Trophoblast cell (in vitro differentiated cells and primary cell): ENCODE data around the gene HDAC2.
A peak's percentile ranks its signal among the peaks of the same experiment; 100 is the strongest.
"Not testable (repeated sequence)": the region's sequence is repeated elsewhere in the genome, so short reads cannot be mapped to it uniquely, and the experiment has no call there.

Source experiments
- DNase-seq, 2 donors: peaks; one replicate each; pipeline ENCODE4 v3.0.0-alpha.2; 2016
- H2AFZ ChIP-seq: 2 replicates; pipeline ENCODE4 v1.6.1; 2013; ENCODE audit warnings: low read length, moderate library complexity, mild to moderate bottlenecking; ENCODE audit not compliant: insufficient read depth, poor library complexity
- H2AK5ac ChIP-seq: 2 replicates; pipeline ENCODE4 v1.6.1; 2013; ENCODE audit warnings: mild to moderate bottlenecking, low read length
- H2BK120ac ChIP-seq: 2 replicates; pipeline ENCODE4 v1.6.1; 2013; ENCODE audit warnings: low read length, mild to moderate bottlenecking, moderate library complexity; ENCODE audit not compliant: insufficient read depth, poor library complexity
- H2BK12ac ChIP-seq: 2 replicates; pipeline ENCODE4 v1.6.1; 2013; ENCODE audit warnings: mild to moderate bottlenecking, low read length, moderate library complexity
- H2BK5ac ChIP-seq: 2 replicates; pipeline ENCODE4 v1.6.1; 2013; ENCODE audit warnings: low read length, low read depth, moderate library complexity, mild to moderate bottlenecking; ENCODE audit not compliant: poor library complexity
- H3K14ac ChIP-seq: 2 replicates; pipeline ENCODE4 v1.6.1; 2013; ENCODE audit warnings: mild to moderate bottlenecking, low read length
- H3K18ac ChIP-seq: 2 replicates; pipeline ENCODE4 v1.6.1; 2013; ENCODE audit warnings: mild to moderate bottlenecking, low read length
- H3K23ac ChIP-seq: 2 replicates; pipeline ENCODE4 v1.6.1; 2013; ENCODE audit warnings: low read length
- H3K27ac ChIP-seq: 2 replicates; pipeline ENCODE4 v1.5.1; 2013; ENCODE audit warnings: low read depth, mild to moderate bottlenecking, inconsistent platforms, low read length, moderate library complexity
- H3K27me3 ChIP-seq: 2 replicates; pipeline ENCODE4 v1.6.1; 2013; ENCODE audit warnings: inconsistent platforms, mild to moderate bottlenecking, low read length, moderate library complexity; ENCODE audit not compliant: insufficient read depth
- H3K36me3 ChIP-seq, 2 experiments: 1 replicate in 1 of 2; 2 replicates in 1 of 2; pipeline ENCODE4 v1.6.1; 2013; ENCODE audit warnings: low read length in 2 of 2, mild to moderate bottlenecking in 2 of 2, moderate library complexity in 1 of 2; ENCODE audit not compliant: insufficient read depth in 2 of 2, control insufficient read depth in 1 of 2
- H3K4ac ChIP-seq: 2 replicates; pipeline ENCODE4 v1.6.1; 2013; ENCODE audit warnings: low read depth, mild to moderate bottlenecking, low read length, moderate library complexity
- H3K4me1 ChIP-seq, 2 experiments: 1 replicate in 1 of 2; 2 replicates in 1 of 2; pipeline ENCODE4 v1.6.1; 2013; ENCODE audit warnings: low read length in 2 of 2, mild to moderate bottlenecking in 2 of 2, moderate library complexity in 1 of 2; ENCODE audit not compliant: insufficient read depth in 2 of 2, control insufficient read depth in 1 of 2
- H3K4me2 ChIP-seq: 2 replicates; pipeline ENCODE4 v1.6.1; 2013; ENCODE audit warnings: inconsistent platforms, mild to moderate bottlenecking, low read length, moderate library complexity
- H3K4me3 ChIP-seq: 2 replicates; pipeline ENCODE4 v1.5.1; 2013; ENCODE audit warnings: mild to moderate bottlenecking, low read depth, low read length, inconsistent platforms
- H3K79me1 ChIP-seq: one replicate; pipeline ENCODE4 v1.6.1; 2013; ENCODE audit warnings: low read length
- H3K79me2 ChIP-seq: 2 replicates; pipeline ENCODE4 v1.6.1; 2013; ENCODE audit warnings: low read length, mild to moderate bottlenecking; ENCODE audit not compliant: control insufficient read depth, insufficient read depth, poor library complexity
- H3K9ac ChIP-seq: 2 replicates; pipeline ENCODE4 v1.6.1; 2013; ENCODE audit warnings: mild to moderate bottlenecking, low read length
- H3K9me3 ChIP-seq: 2 replicates; pipeline ENCODE4 v1.6.1; 2013; ENCODE audit warnings: low read depth, mild to moderate bottlenecking, control low read depth, inconsistent platforms, low read length; ENCODE audit not compliant: insufficient read depth
- H4K12ac ChIP-seq: 2 replicates; pipeline ENCODE4 v1.6.1; 2013; ENCODE audit warnings: low read depth, mild to moderate bottlenecking, low read length, moderate library complexity
- H4K8ac ChIP-seq: 2 replicates; pipeline ENCODE4 v1.6.1; 2013; ENCODE audit warnings: low read depth, mild to moderate bottlenecking, low read length, moderate library complexity
- H4K91ac ChIP-seq: one replicate; pipeline ENCODE4 v1.6.1; 2013; ENCODE audit warnings: low read depth, mild to moderate bottlenecking, low read length, moderate library complexity
- WGBS: extraction: QIAGEN DNeasy Blood & Tissue Kit; methylation state at CpG from one replicate; pipeline ENCODE4 v1.1.7; 2013; ENCODE audit warnings: missing lambda C conversion rate; ENCODE audit not compliant: insufficient read length, insufficient coverage; ENCODE audit errors: extremely low coverage; 5-methylcytosine and 5-hydroxymethylcytosine counted together

The HDAC2 gene

DNA sequence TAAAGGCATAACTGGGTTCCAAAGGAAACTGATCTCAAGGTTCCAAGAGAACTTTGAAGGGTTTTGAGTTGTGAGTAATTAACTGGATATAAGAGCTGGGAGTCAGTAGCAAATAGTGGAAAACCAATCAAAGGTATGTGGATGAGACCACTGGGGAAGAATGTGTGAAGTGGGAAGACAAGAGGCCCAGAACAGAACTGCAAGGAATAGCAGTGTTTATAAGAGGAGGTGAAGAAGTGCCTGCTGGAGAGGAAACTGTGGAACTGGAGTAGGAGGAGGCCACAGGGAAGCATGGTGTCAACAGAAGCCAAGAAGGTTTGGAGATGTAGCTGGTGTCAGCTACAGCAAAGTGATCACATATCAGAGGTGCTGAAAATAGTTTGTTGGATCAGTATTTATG lies 18.7 kb upstream of the HDAC2 start:
- H3K4ac ChIP-seq, result no peak overlapping the region
- no peak overlapping the region for H4K12ac ChIP-seq
- H3K4me2 ChIP-seq, result no peak overlapping the region
- H3K27me3 ChIP-seq, result no peaks in the 10 kb centered on the region
- H3K9ac ChIP-seq, result no peak overlapping the region
- H4K91ac ChIP-seq, result no peak overlapping the region
- no peak overlapping the region for H3K18ac ChIP-seq
- H2BK12ac ChIP-seq, result no peak overlapping the region
- H2BK120ac ChIP-seq, result no peak overlapping the region
- H3K23ac ChIP-seq, result no peak overlapping the region
- H3K36me3 ChIP-seq, result no peaks in the 10 kb centered on the region
- H3K79me1 ChIP-seq, result no peaks in the 10 kb centered on the region
- no peak overlapping the region for H3K27ac ChIP-seq
- no peaks in the 10 kb centered on the region for H3K79me2 ChIP-seq
- H3K4me1 ChIP-seq, result no peaks in the 10 kb centered on the region
- no peak overlapping the region for H2AFZ ChIP-seq
- H2AK5ac ChIP-seq, result no peak overlapping the region
- H2BK5ac ChIP-seq, result no peak overlapping the region
- DNase-seq, result no peak
- H4K8ac ChIP-seq, result no peak overlapping the region
- no peaks in the 10 kb centered on the region for H3K9me3 ChIP-seq
- H3K4me3 ChIP-seq, result no peak overlapping the region
- no peak overlapping the region for H3K14ac ChIP-seq

DNA sequence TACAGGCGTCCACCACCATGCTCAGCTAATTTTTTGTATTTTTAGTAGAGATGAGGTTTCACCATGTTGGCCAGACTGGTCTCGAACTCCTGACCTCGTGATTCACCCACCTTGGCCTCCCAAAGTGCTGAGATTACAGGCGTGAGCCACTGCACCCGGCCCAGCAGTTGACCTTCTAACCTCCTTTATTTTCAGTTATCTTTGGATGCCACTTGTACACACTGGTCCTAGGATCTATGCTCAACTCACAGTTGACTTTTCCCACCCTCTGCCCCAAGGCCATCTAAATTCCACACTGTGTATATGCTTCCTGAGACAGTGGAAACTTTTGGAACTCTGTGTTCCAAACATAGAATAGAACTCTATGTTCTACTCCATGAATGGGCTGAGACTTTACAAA lies 11.7 kb upstream of the HDAC2 start:
- not testable (repeated sequence) for H3K9ac ChIP-seq, H2BK120ac ChIP-seq, H4K12ac ChIP-seq, H2AFZ ChIP-seq, H3K14ac ChIP-seq, H3K4ac ChIP-seq, H3K4me3 ChIP-seq, H3K27me3 ChIP-seq, H2BK12ac ChIP-seq, H3K27ac ChIP-seq, H3K36me3 ChIP-seq, H3K9me3 ChIP-seq, H3K4me2 ChIP-seq, H4K8ac ChIP-seq, H3K79me1 ChIP-seq, DNase-seq, H4K91ac ChIP-seq, H3K79me2 ChIP-seq, H2AK5ac ChIP-seq, H3K23ac ChIP-seq, H2BK5ac ChIP-seq, H3K18ac ChIP-seq, H3K4me1 ChIP-seq
- no CpG with 5 or more reads among the region's 5 CpGs for WGBS

GRCh38 chr6:113982055-113982550 lies 11.2 kb upstream of the HDAC2 start:
- Histone ChIP-seq H3K4me3 (no peak overlapping the region), H3K14ac (no peak overlapping the region), H3K36me3 (no peaks in the 10 kb centered on the region), H3K9ac (no peak overlapping the region), H4K12ac (no peak overlapping the region), H3K18ac (no peak overlapping the region), H3K4me1 (no peaks in the 10 kb centered on the region), H4K91ac (no peak overlapping the region), H3K27me3 (no peaks in the 10 kb centered on the region), H2AK5ac (no peak overlapping the region), H2BK12ac (no peak overlapping the region), H4K8ac (no peak overlapping the region), H3K23ac (no peak overlapping the region), H3K79me2 (no peaks in the 10 kb centered on the region), H2AFZ (no peak overlapping the region), H3K79me1 (no peaks in the 10 kb centered on the region), H3K4ac (no peak overlapping the region), H2BK5ac (no peak overlapping the region), H3K9me3 (no peaks in the 10 kb centered on the region), H3K4me2 (no peak overlapping the region), H3K27ac (no peak overlapping the region), H2BK120ac (no peak overlapping the region)
- DNase-seq, result no peak
- WGBS, result no CpG with 5 or more reads among the region's 2 CpGs

DNA sequence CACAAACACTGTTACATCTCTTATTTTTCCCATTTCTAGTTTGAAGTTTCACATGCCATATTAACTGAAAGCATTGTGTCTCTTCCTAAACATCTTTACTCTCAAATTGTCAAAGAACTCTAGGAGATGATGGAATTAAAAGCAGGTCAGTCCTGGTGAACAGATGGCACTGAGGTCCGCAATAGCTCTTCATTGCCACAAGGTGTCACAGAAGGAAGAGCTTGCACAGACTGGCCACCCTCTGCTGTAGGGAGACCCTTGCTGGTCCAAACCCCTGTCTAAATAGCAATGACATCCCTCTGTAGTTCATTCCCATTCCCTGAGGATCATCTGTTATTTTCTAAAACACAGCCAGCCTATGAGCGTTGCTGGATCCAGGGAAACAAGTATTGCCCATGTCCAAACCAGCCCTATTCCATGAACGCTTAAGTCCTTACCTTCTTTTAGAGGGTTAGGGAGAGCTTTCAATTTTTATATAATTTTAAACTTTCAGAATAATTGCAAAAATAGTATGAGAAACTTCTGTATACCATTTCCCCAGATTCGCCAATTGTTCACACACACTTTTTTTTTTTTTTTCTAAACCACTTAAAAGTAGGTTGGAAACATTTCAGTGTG lies 10.1 kb upstream of the HDAC2 start:
- no peak overlapping the region for H3K14ac ChIP-seq
- no peak overlapping the region for H3K4me3 ChIP-seq
- no peaks in the 10 kb centered on the region for H3K4me1 ChIP-seq
- no CpG with 5 or more reads among the region's 4 CpGs for WGBS
- H3K79me1 ChIP-seq, result no peaks in the 10 kb centered on the region
- no peak overlapping the region for H3K4me2 ChIP-seq
- no peaks in the 10 kb centered on the region for H3K27me3 ChIP-seq
- H3K9ac ChIP-seq, result no peak overlapping the region
- H2AFZ ChIP-seq, result no peak overlapping the region
- no peaks in the 10 kb centered on the region for H3K79me2 ChIP-seq
- H4K8ac ChIP-seq, result no peak overlapping the region
- no peak overlapping the region for H2BK120ac ChIP-seq
- no peaks in the 10 kb centered on the region for H3K36me3 ChIP-seq
- no peak overlapping the region for H2AK5ac ChIP-seq
- no peak overlapping the region for H4K91ac ChIP-seq
- no peak overlapping the region for H2BK12ac ChIP-seq
- no peak overlapping the region for H2BK5ac ChIP-seq
- H3K27ac ChIP-seq, result no peak overlapping the region
- DNase-seq, result peak in 1 of 2 donors; percentile 38
- no peak overlapping the region for H3K18ac ChIP-seq
- H3K23ac ChIP-seq, result no peak overlapping the region
- H3K9me3 ChIP-seq, result no peaks in the 10 kb centered on the region
- no peak overlapping the region for H4K12ac ChIP-seq
- no peak overlapping the region for H3K4ac ChIP-seq
